Breast epithelium (tissue), 3 donors: ENCODE results near the gene NBDY.

ENCODE experiments used
- CTCF ChIP-seq, 3 donors: fragments of 450-650 bp; IDR thresholded peaks; one replicate each; pipeline ENCODE4 v1.5.1; 2016 to 2017; ENCODE audit warnings: antibody characterized with exemption in 3 of 3, mild to moderate bottlenecking in 3 of 3, moderate library complexity in 3 of 3
- POLR2A ChIP-seq: fragments of 450-650 bp; IDR thresholded peaks from one replicate; pipeline ENCODE4 v1.6.1; 2016; ENCODE audit warnings: antibody characterized with exemption, mild to moderate bottlenecking, moderate library complexity
- POLR2AphosphoS5 ChIP-seq, 3 donors: sonication (generic); formaldehyde crosslinking; IDR thresholded peaks; one replicate each; pipeline ENCODE4 v1.6.1; 2017; ENCODE audit warnings: antibody characterized with exemption in 3 of 3

GRCh38 chrX:56793521-56794320, 64.7 kb downstream of the NBDY start:
- no peak for TF ChIP-seq CTCF (IDR thresholded peaks at IDR 0.05)
- TF ChIP-seq POLR2AphosphoS5 (IDR thresholded peaks at IDR 0.05): no peak
- TF ChIP-seq POLR2A: no peak
